Fibroblast of lung (primary cell): Measurements from ENCODE around the gene COX18. TPM values are rescaled to one million over a fixed set of nuclear protein-coding genes. Genes with fewer than 3 reads are reported as not detected.

Source experiments
- DNase-seq, 2 donors: peaks; one replicate each; pipeline versions ENCODE4 v3.0.0 to v3.0.0-alpha.2; 2010; ENCODE audit warnings: low read depth in 2 of 2
- H2AFZ ChIP-seq: 2 replicates; pipeline ENCODE4 v1.5.1; 2012; ENCODE audit warnings: low read length, control low read depth, inconsistent platforms
- H3K27ac ChIP-seq: 2 replicates; pipeline ENCODE4 v1.5.1; 2011; ENCODE audit warnings: low read length, control low read depth; ENCODE audit not compliant: insufficient read depth
- H3K27me3 ChIP-seq: 2 replicates; pipeline ENCODE4 v1.5.1; 2011; ENCODE audit warnings: mild to moderate bottlenecking, low read length; ENCODE audit not compliant: control insufficient read depth, insufficient read depth
- H3K36me3 ChIP-seq: 2 replicates; pipeline ENCODE4 v1.5.1; 2011; ENCODE audit warnings: low read length; ENCODE audit not compliant: control insufficient read depth, insufficient read depth
- H3K4me1 ChIP-seq: 2 replicates; pipeline ENCODE4 v1.5.1; 2011; ENCODE audit warnings: low read length; ENCODE audit not compliant: control insufficient read depth, insufficient read depth; ENCODE audit errors: extremely low read depth
- H3K4me2 ChIP-seq: 2 replicates; pipeline ENCODE4 v1.5.1; 2011; ENCODE audit warnings: low read length, control low read depth; ENCODE audit not compliant: insufficient read depth; ENCODE audit errors: extremely low read depth
- H3K4me3 ChIP-seq, 4 experiments: fragments of 200-600 bp in 1 of 4; sonication (generic) in 1 of 4; replicated peaks in 1 of 4; 2 replicates each; pipeline ENCODE4 v1.5.1; 2011 to 2016; ENCODE audit warnings: low read length in 4 of 4, low read depth in 3 of 4, mild to moderate bottlenecking in 3 of 4, control low read depth in 2 of 4, inconsistent platforms in 1 of 4, mixed read lengths in 1 of 4; ENCODE audit not compliant: insufficient read depth in 1 of 4; ENCODE audit errors: control extremely low read depth in 1 of 4
- H3K79me2 ChIP-seq: 2 replicates; pipeline ENCODE4 v1.5.1; 2012; ENCODE audit warnings: mild to moderate bottlenecking, low read length, inconsistent platforms; ENCODE audit not compliant: control insufficient read depth, insufficient read depth
- H3K9ac ChIP-seq: 2 replicates; pipeline ENCODE4 v1.5.1; 2011; ENCODE audit warnings: mild to moderate bottlenecking, low read length, control low read depth; ENCODE audit not compliant: insufficient read depth
- H3K9me3 ChIP-seq: 2 replicates; pipeline ENCODE4 v1.5.1; 2012; ENCODE audit warnings: low read depth, low read length; ENCODE audit not compliant: control insufficient read depth, insufficient read depth
- H4K20me1 ChIP-seq: 2 replicates; pipeline ENCODE4 v1.5.1; 2011; ENCODE audit warnings: low read length; ENCODE audit not compliant: control insufficient read depth, insufficient read depth; ENCODE audit errors: extremely low read depth
- EZH2 ChIP-seq: IDR thresholded peaks from 2 replicates; pipeline ENCODE4 v1.5.1; 2012; ENCODE audit warnings: low read length, control low read depth, mild to moderate bottlenecking; ENCODE audit errors: missing control alignments
- polyA plus RNA-seq, 2 donors: library from polyadenylated mRNA; depleted of rRNA in 1 of 2; stranded (reverse) in 1 of 2; unstranded in 1 of 2; fragments of >200 nt; gene quantifications; 2 replicates each; pipeline ENCODE4 v1.2.1, GENCODE V29; 2011 to 2012; ENCODE audit warnings: missing spikeins in 1 of 2
- total RNA-seq: library from RNA; depleted of rRNA; stranded (reverse); fragments of >200 nt; gene quantifications from 2 replicates; pipeline ENCODE4 v1.2.1, GENCODE V29; 2014
- TF ChIP-seq, protein P1 (sequence below), 2 donors: IDR thresholded peaks in 1 of 2; conservative IDR thresholded peaks in 1 of 2; 1 replicate in 1 of 2; 2 replicates in 1 of 2; pipeline ENCODE4 v1.5.1; 2011 to 2012; ENCODE audit warnings: low read length in 2 of 2, control low read depth in 1 of 2, inconsistent platforms in 1 of 2, low read depth in 1 of 2, mild to moderate bottlenecking in 1 of 2

COX18 gene
- total and polyA plus RNA-seq, 2 donors (not counting 1 experiment from before 2014, with no cell fraction given), result 15.8 to 27.9 TPM

DNA sequence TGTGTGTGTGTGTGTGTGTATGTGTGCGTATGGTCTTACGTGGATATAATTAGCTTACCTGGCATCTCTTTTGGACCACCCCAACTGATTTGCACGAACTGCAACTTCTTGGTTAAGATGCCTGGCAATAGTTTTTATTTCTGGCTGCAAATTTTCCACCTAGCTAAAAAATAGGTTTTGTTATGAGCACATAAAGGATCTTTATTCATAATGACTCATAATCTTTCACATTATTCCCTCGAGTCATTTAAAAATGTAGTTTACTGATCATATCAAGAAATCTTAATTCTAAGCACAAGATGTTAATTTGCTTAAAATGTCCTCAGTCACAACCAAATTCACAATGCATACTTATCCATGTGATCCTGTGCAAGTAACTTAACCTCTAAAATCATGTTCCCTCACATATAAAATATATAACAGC is 1.5 kb downstream of the COX18 start:
- Histone ChIP-seq H3K4me1 (no peaks in the 10 kb centered on the region), H3K4me2 (peak overlapping the region; percentile 85), H3K9me3 (no peaks in the 10 kb centered on the region), H3K9ac (peak overlapping the region; percentile 88), H3K27ac (peak overlapping the region; percentile 91), H4K20me1 (no peaks in the 10 kb centered on the region), H2AFZ (peak overlapping the region; percentile 50), H3K79me2 (peaks cover 8% of the 10 kb centered on the region), H3K27me3 (no peaks in the 10 kb centered on the region), H3K36me3 (peaks cover 2% of the 10 kb centered on the region), H3K4me3 (peak overlapping the region; percentile 82 to 93 (median 86))
- TF ChIP-seq, protein P1, sequence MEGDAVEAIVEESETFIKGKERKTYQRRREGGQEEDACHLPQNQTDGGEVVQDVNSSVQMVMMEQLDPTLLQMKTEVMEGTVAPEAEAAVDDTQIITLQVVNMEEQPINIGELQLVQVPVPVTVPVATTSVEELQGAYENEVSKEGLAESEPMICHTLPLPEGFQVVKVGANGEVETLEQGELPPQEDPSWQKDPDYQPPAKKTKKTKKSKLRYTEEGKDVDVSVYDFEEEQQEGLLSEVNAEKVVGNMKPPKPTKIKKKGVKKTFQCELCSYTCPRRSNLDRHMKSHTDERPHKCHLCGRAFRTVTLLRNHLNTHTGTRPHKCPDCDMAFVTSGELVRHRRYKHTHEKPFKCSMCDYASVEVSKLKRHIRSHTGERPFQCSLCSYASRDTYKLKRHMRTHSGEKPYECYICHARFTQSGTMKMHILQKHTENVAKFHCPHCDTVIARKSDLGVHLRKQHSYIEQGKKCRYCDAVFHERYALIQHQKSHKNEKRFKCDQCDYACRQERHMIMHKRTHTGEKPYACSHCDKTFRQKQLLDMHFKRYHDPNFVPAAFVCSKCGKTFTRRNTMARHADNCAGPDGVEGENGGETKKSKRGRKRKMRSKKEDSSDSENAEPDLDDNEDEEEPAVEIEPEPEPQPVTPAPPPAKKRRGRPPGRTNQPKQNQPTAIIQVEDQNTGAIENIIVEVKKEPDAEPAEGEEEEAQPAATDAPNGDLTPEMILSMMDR (conservative IDR thresholded peaks at IDR 0.05 in 1 of 2, IDR thresholded peaks at IDR 0.05 in 1 of 2; ENCODE audit: low read depth in 1 of 2, low read length in 2 of 2), result no peak
- TF ChIP-seq EZH2, result no peak
- DNase-seq, result peak; percentile 18

DNA sequence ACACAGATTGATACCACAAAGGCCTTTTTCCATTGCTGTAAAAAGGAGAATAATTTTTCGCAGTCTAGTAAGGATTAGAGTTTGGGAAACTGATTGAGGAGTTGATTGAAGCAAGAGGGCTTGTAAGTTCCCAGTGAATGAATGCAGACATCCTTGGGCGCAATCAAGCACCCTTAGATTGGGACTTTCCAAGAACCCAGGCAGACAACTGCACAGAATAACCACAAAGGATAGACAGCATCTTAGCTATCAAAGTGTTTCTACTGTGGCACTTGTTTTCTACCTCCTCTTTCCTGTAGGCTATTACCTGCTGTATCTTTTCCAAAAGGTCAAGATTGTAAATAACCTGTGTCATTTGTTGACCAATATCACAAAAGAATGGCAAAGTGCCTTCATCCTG is 2.6 kb downstream of the COX18 start:
- Histone ChIP-seq H2AFZ (no peak overlapping the region), H3K79me2 (peaks cover 8% of the 10 kb centered on the region), H3K27me3 (no peaks in the 10 kb centered on the region), H4K20me1 (no peaks in the 10 kb centered on the region), H3K9ac (no peak overlapping the region), H3K36me3 (peaks cover 2% of the 10 kb centered on the region), H3K4me2 (no peak overlapping the region), H3K9me3 (no peaks in the 10 kb centered on the region), H3K4me1 (no peaks in the 10 kb centered on the region), H3K4me3 (no peak overlapping the region), H3K27ac (no peak overlapping the region)
- DNase-seq, result no peak
- TF ChIP-seq, protein P1 (conservative IDR thresholded peaks at IDR 0.05 in 1 of 2, IDR thresholded peaks at IDR 0.05 in 1 of 2; ENCODE audit: low read depth in 1 of 2, low read length in 2 of 2), result no peak
- no peak for TF ChIP-seq EZH2

DNA sequence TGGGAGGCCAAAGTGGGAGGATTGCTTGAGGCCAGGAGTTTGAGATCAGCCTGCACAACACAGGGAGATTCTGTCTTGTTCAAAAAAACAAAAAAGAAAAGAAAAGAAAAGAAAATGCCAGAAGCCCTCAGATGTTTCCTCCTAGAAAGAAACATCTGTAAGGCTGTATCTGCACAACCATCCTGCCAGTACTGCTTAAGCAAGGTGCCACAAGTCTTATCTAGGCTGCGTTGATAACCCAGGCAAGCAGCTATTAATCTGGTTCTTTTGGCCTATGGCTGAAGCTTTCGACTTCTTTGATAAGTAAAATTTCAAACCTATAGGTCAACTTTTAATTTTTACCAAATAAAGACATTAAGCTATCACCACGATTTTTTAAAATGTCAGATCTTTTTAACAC is 3.1 kb downstream of the COX18 start:
- H3K4me3 ChIP-seq, result no peak overlapping the region
- H2AFZ ChIP-seq, result no peak overlapping the region
- H3K27ac ChIP-seq, result no peak overlapping the region
- no peak for TF ChIP-seq EZH2
- TF ChIP-seq, protein P1 (conservative IDR thresholded peaks at IDR 0.05 in 1 of 2, IDR thresholded peaks at IDR 0.05 in 1 of 2; ENCODE audit: low read depth in 1 of 2, low read length in 2 of 2), result no peak
- no peaks in the 10 kb centered on the region for H3K4me1 ChIP-seq
- H4K20me1 ChIP-seq, result no peaks in the 10 kb centered on the region
- no peaks in the 10 kb centered on the region for H3K9me3 ChIP-seq
- H3K9ac ChIP-seq, result no peak overlapping the region
- H3K4me2 ChIP-seq, result no peak overlapping the region
- H3K27me3 ChIP-seq, result no peaks in the 10 kb centered on the region
- H3K79me2 ChIP-seq, result peaks cover 8% of the 10 kb centered on the region
- DNase-seq, result no peak
- peaks cover 2% of the 10 kb centered on the region for H3K36me3 ChIP-seq
